Mononuclear cell (primary cell): Measurements from ENCODE around the gene PLIN5. TPM values are rescaled to one million over a fixed set of nuclear protein-coding genes. Genes with fewer than 3 reads are reported as not detected.

Experiments used
- H3K27me3 ChIP-seq: 2 replicates; pipeline ENCODE4 v1.6.0; 2011; ENCODE audit warnings: low read length, control low read depth; ENCODE audit not compliant: insufficient read depth
- H3K4me1 ChIP-seq: 2 replicates; pipeline ENCODE4 v1.5.1; 2011; ENCODE audit warnings: mild to moderate bottlenecking, low read length, control low read depth; ENCODE audit not compliant: insufficient read depth
- H3K4me3 ChIP-seq: 2 replicates; pipeline ENCODE4 v1.5.1; 2011; ENCODE audit warnings: mild to moderate bottlenecking, low read length, moderate library complexity
- H3K9me3 ChIP-seq: 2 replicates; pipeline ENCODE4 v1.5.1; 2011; ENCODE audit warnings: low read depth, mild to moderate bottlenecking, control low read depth, low read length
- total RNA-seq: library from RNA; depleted of rRNA; stranded (reverse); fragments of >200 nt; gene quantifications from one replicate; pipeline ENCODE4 v1.2.3, GENCODE V29; 2012

PLIN5 gene
- total RNA-seq, 1 donor: 0.21 TPM

GRCh38 chr19:4511300-4512054 is 23.5 kb downstream of the PLIN5 start:
- Histone ChIP-seq H3K27me3 (no peaks in the 10 kb centered on the region), H3K4me1 (no peaks in the 10 kb centered on the region), H3K4me3 (no peak overlapping the region), H3K9me3 (no peaks in the 10 kb centered on the region)

GRCh38 chr19:4510435-4511255 is 24.4 kb downstream of the PLIN5 start:
- no peak overlapping the region for H3K4me3 ChIP-seq
- no peaks in the 10 kb centered on the region for H3K9me3 ChIP-seq
- H3K4me1 ChIP-seq: no peaks in the 10 kb centered on the region
- H3K27me3 ChIP-seq: no peaks in the 10 kb centered on the region

GRCh38 chr19:4508698-4509097 is 26.3 kb downstream of the PLIN5 start:
- Histone ChIP-seq H3K4me3 (no peak overlapping the region), H3K9me3 (no peaks in the 10 kb centered on the region), H3K4me1 (no peaks in the 10 kb centered on the region), H3K27me3 (no peaks in the 10 kb centered on the region)

GRCh38 chr19:4507804-4508203 is 27.2 kb downstream of the PLIN5 start:
- H3K4me3 ChIP-seq: no peak overlapping the region
- no peaks in the 10 kb centered on the region for H3K9me3 ChIP-seq
- H3K4me1 ChIP-seq: no peaks in the 10 kb centered on the region
- H3K27me3 ChIP-seq: no peaks in the 10 kb centered on the region

- H3K27me3 ChIP-seq: no peaks in the 10 kb centered on the region
- no peaks in the 10 kb centered on the region for H3K4me1 ChIP-seq
- H3K9me3 ChIP-seq: no peaks in the 10 kb centered on the region
- H3K4me3 ChIP-seq: no peak overlapping the region
Measured at GRCh38 chr19:4507150-4507452, 27.9 kb downstream of the PLIN5 start.

- Histone ChIP-seq H3K9me3 (no peaks in the 10 kb centered on the region), H3K27me3 (no peaks in the 10 kb centered on the region), H3K4me3 (no peak overlapping the region), H3K4me1 (no peaks in the 10 kb centered on the region)
Measured at GRCh38 chr19:4506449-4507149, 28.4 kb downstream of the PLIN5 start.

- Histone ChIP-seq H3K27me3 (no peaks in the 10 kb centered on the region), H3K9me3 (no peaks in the 10 kb centered on the region), H3K4me1 (no peaks in the 10 kb centered on the region), H3K4me3 (no peak overlapping the region)
Measured at GRCh38 chr19:4505570-4506448, 29.2 kb downstream of the PLIN5 start.

- Histone ChIP-seq H3K9me3 (no peaks in the 10 kb centered on the region), H3K4me3 (no peak overlapping the region), H3K4me1 (no peaks in the 10 kb centered on the region), H3K27me3 (no peaks in the 10 kb centered on the region)
Measured at GRCh38 chr19:4504891-4505569, 30.0 kb downstream of the PLIN5 start.

GRCh38 chr19:4504297-4504701 is 30.7 kb downstream of the PLIN5 start:
- Histone ChIP-seq H3K4me3 (no peak overlapping the region), H3K27me3 (no peaks in the 10 kb centered on the region), H3K9me3 (no peaks in the 10 kb centered on the region), H3K4me1 (no peaks in the 10 kb centered on the region)

- H3K9me3 ChIP-seq: no peaks in the 10 kb centered on the region
- H3K4me3 ChIP-seq: no peak overlapping the region
- no peaks in the 10 kb centered on the region for H3K27me3 ChIP-seq
- no peaks in the 10 kb centered on the region for H3K4me1 ChIP-seq
Measured at GRCh38 chr19:4503825-4504170, 31.2 kb downstream of the PLIN5 start.

- H3K4me1 ChIP-seq: no peaks in the 10 kb centered on the region
- no peak overlapping the region for H3K4me3 ChIP-seq
- H3K9me3 ChIP-seq: no peaks in the 10 kb centered on the region
- no peaks in the 10 kb centered on the region for H3K27me3 ChIP-seq
Measured at GRCh38 chr19:4503132-4503824, 31.7 kb downstream of the PLIN5 start.

- Histone ChIP-seq H3K4me3 (no peak overlapping the region), H3K9me3 (no peaks in the 10 kb centered on the region), H3K27me3 (no peaks in the 10 kb centered on the region), H3K4me1 (no peaks in the 10 kb centered on the region)
Measured at GRCh38 chr19:4502282-4503131, 32.5 kb downstream of the PLIN5 start.

GRCh38 chr19:4501691-4502090 is 33.3 kb downstream of the PLIN5 start:
- Histone ChIP-seq H3K27me3 (no peaks in the 10 kb centered on the region), H3K9me3 (no peaks in the 10 kb centered on the region), H3K4me1 (no peaks in the 10 kb centered on the region), H3K4me3 (no peak overlapping the region)
